Measurements from ENCODE around the gene BTBD16. TPM values are rescaled to one million over a fixed set of nuclear protein-coding genes. Genes with fewer than 3 reads are reported as not detected.
A peak's percentile ranks its signal among the peaks of the same experiment; 100 is the strongest.

The BTBD16 gene
- total and polyA plus RNA-seq, 2 experiments from 2014 or later: 0.47 to 0.74 TPM

- no peak for DNase-seq (ENCODE audit: low spot score)
- no peaks in the 10 kb centered on the region for H3K27me3 ChIP-seq
- no peaks in the 10 kb centered on the region for H3K36me3 ChIP-seq (replicated peaks; ENCODE audit: insufficient read depth, low read depth)
- no peaks in the 10 kb centered on the region for H4K20me1 ChIP-seq (ENCODE audit: insufficient read depth, poor library complexity, severe bottlenecking)
- H3K4me1 ChIP-seq (ENCODE audit: insufficient read depth): no peaks in the 10 kb centered on the region
- no peaks in the 10 kb centered on the region for H3K79me2 ChIP-seq
- no peak overlapping the region for H2AFZ ChIP-seq
- H3K27ac ChIP-seq: no peak overlapping the region
- H3K9me3 ChIP-seq (ENCODE audit: low read depth): no peaks in the 10 kb centered on the region
- no peak overlapping the region for H3K4me3 ChIP-seq
- no peaks in the 10 kb centered on the region for H3K9me2 ChIP-seq (replicated peaks; ENCODE audit: insufficient read depth)
- TF ChIP-seq, protein P1, sequence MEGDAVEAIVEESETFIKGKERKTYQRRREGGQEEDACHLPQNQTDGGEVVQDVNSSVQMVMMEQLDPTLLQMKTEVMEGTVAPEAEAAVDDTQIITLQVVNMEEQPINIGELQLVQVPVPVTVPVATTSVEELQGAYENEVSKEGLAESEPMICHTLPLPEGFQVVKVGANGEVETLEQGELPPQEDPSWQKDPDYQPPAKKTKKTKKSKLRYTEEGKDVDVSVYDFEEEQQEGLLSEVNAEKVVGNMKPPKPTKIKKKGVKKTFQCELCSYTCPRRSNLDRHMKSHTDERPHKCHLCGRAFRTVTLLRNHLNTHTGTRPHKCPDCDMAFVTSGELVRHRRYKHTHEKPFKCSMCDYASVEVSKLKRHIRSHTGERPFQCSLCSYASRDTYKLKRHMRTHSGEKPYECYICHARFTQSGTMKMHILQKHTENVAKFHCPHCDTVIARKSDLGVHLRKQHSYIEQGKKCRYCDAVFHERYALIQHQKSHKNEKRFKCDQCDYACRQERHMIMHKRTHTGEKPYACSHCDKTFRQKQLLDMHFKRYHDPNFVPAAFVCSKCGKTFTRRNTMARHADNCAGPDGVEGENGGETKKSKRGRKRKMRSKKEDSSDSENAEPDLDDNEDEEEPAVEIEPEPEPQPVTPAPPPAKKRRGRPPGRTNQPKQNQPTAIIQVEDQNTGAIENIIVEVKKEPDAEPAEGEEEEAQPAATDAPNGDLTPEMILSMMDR (IDR thresholded peaks at IDR 0.05; ENCODE audit: poor library complexity): no peak
- TF ChIP-seq EZH2phosphoT487 (IDR thresholded peaks at IDR 0.05; ENCODE audit: low read depth, severe bottlenecking, unreplicated experiment): no peak
- TF ChIP-seq EZH2 (IDR thresholded peaks at IDR 0.05; ENCODE audit: borderline replicate concordance): no peak
- 84% methylated on average over 5 of the region's 5 CpGs for whole genome bisulfite sequencing (ENCODE audit: low lambda C conversion rate, missing lambda C conversion rate)
- no peak overlapping the region for H3K4me2 ChIP-seq
Measured at GRCh38 chr10:122291739-122292138, 20.6 kb downstream of the BTBD16 start.

GRCh38 chr10:122292376-122292775 lies 21.3 kb downstream of the BTBD16 start:
- Histone ChIP-seq H4K20me1 (ENCODE audit: insufficient read depth, poor library complexity, severe bottlenecking) (no peaks in the 10 kb centered on the region), H3K9me2 (replicated peaks; ENCODE audit: insufficient read depth) (no peaks in the 10 kb centered on the region), H3K4me1 (ENCODE audit: insufficient read depth) (no peaks in the 10 kb centered on the region), H3K9me3 (ENCODE audit: low read depth) (no peaks in the 10 kb centered on the region), H3K27me3 (no peaks in the 10 kb centered on the region), H3K4me3 (no peak overlapping the region), H3K4me2 (no peak overlapping the region), H2AFZ (no peak overlapping the region), H3K79me2 (no peaks in the 10 kb centered on the region), H3K36me3 (replicated peaks; ENCODE audit: insufficient read depth, low read depth) (no peaks in the 10 kb centered on the region), H3K27ac (no peak overlapping the region)
- no peak for DNase-seq (ENCODE audit: low spot score)
- 88% methylated on average over 3 of the region's 3 CpGs for WGBS (ENCODE audit: low lambda C conversion rate, missing lambda C conversion rate)
- TF ChIP-seq, protein P1 (IDR thresholded peaks at IDR 0.05; ENCODE audit: poor library complexity): no peak
- TF ChIP-seq EZH2 (IDR thresholded peaks at IDR 0.05; ENCODE audit: borderline replicate concordance) (no peak), EZH2phosphoT487 (IDR thresholded peaks at IDR 0.05; ENCODE audit: low read depth, severe bottlenecking, unreplicated experiment) (no peak)

- no peaks in the 10 kb centered on the region for H4K20me1 ChIP-seq (ENCODE audit: insufficient read depth, poor library complexity, severe bottlenecking)
- WGBS (ENCODE audit: low lambda C conversion rate, missing lambda C conversion rate): 87% methylated on average over 10 of the region's 10 CpGs
- H3K9me3 ChIP-seq (ENCODE audit: low read depth): no peaks in the 10 kb centered on the region
- no peaks in the 10 kb centered on the region for H3K9me2 ChIP-seq (replicated peaks; ENCODE audit: insufficient read depth)
- H3K4me3 ChIP-seq: no peak overlapping the region
- H3K79me2 ChIP-seq: no peaks in the 10 kb centered on the region
- no peak overlapping the region for H2AFZ ChIP-seq
- TF ChIP-seq EZH2phosphoT487 (IDR thresholded peaks at IDR 0.05; ENCODE audit: low read depth, severe bottlenecking, unreplicated experiment) (no peak), EZH2 (IDR thresholded peaks at IDR 0.05; ENCODE audit: borderline replicate concordance) (no peak)
- TF ChIP-seq, protein P1 (IDR thresholded peaks at IDR 0.05; ENCODE audit: poor library complexity): no peak
- peak overlapping the region; percentile 72 for H3K27ac ChIP-seq
- no peak for DNase-seq (ENCODE audit: low spot score)
- no peaks in the 10 kb centered on the region for H3K36me3 ChIP-seq (replicated peaks; ENCODE audit: insufficient read depth, low read depth)
- no peaks in the 10 kb centered on the region for H3K27me3 ChIP-seq
- H3K4me1 ChIP-seq (ENCODE audit: insufficient read depth): no peaks in the 10 kb centered on the region
- no peak overlapping the region for H3K4me2 ChIP-seq
Measured at GRCh38 chr10:122293156-122293960, 22.3 kb downstream of the BTBD16 start.
